BJ (cell line): ENCODE data around the gene CNPY4. TPM values are rescaled to one million over a fixed set of nuclear protein-coding genes. Genes with fewer than 3 reads are reported as not detected.

ENCODE experiments used
- CTCF ChIA-PET: fragments of 350-600 bp; formaldehyde crosslinking; extraction: SDS; loops from one replicate; lab custom pipeline; 2021; ENCODE audit warnings: antibody characterized with exemption, inconsistent platforms; lab: Yijun Ruan, JAX
- POLR2A ChIA-PET: fragments of 300-600 bp; sonication (Branson Sonifier 250); formaldehyde crosslinking; extraction: SDS; loops from one replicate; lab custom pipeline; 2021; ENCODE audit warnings: antibody characterized with exemption; lab: Charles Lee
- DNase-seq: peaks from one replicate; pipeline ENCODE4 v3.0.0-alpha.2; 2011; ENCODE audit warnings: low read depth
- H3K27me3 ChIP-seq: 2 replicates; pipeline ENCODE4 v1.6.0; 2011; ENCODE audit warnings: low read length; ENCODE audit not compliant: control insufficient read depth, insufficient read depth
- H3K36me3 ChIP-seq: 2 replicates; pipeline ENCODE4 v1.5.1; 2011; ENCODE audit warnings: low read length; ENCODE audit not compliant: control insufficient read depth, insufficient read depth
- H3K4me3 ChIP-seq: 2 replicates; pipeline ENCODE4 v1.5.1; 2011; ENCODE audit warnings: low read depth, mild to moderate bottlenecking, control low read depth, low read length
- polyA plus RNA-seq: library from polyadenylated mRNA; depleted of rRNA; stranded (reverse); fragments of >200 nt; gene quantifications from 2 replicates; pipeline ENCODE4 v1.2.3, GENCODE V29; 2011
- TF ChIP-seq, protein P1 (sequence below): IDR thresholded peaks from 2 replicates; pipeline ENCODE4 v1.5.1; 2011; ENCODE audit warnings: low read depth, mild to moderate bottlenecking, control low read depth, inconsistent platforms, low read length, moderate library complexity; ENCODE audit not compliant: insufficient read depth

The CNPY4 gene
- polyA plus RNA-seq, 1 experiment: 20.9 TPM

GRCh38 chr7:100102950-100103840 is 16.2 kb upstream of the CNPY4 start:
- Histone ChIP-seq H3K36me3 (peaks cover 29% of the 10 kb centered on the region), H3K4me3 (no peak overlapping the region), H3K27me3 (no peaks in the 10 kb centered on the region)
- TF ChIP-seq, protein P1, sequence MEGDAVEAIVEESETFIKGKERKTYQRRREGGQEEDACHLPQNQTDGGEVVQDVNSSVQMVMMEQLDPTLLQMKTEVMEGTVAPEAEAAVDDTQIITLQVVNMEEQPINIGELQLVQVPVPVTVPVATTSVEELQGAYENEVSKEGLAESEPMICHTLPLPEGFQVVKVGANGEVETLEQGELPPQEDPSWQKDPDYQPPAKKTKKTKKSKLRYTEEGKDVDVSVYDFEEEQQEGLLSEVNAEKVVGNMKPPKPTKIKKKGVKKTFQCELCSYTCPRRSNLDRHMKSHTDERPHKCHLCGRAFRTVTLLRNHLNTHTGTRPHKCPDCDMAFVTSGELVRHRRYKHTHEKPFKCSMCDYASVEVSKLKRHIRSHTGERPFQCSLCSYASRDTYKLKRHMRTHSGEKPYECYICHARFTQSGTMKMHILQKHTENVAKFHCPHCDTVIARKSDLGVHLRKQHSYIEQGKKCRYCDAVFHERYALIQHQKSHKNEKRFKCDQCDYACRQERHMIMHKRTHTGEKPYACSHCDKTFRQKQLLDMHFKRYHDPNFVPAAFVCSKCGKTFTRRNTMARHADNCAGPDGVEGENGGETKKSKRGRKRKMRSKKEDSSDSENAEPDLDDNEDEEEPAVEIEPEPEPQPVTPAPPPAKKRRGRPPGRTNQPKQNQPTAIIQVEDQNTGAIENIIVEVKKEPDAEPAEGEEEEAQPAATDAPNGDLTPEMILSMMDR: no peak
- peak; percentile 42 for DNase-seq
- POLR2A ChIA-PET: no interaction called here
- CTCF ChIA-PET: interaction anchor here (1.0 to 1.4 kb wide), 2 partner anchors 11 to 15 kb away, joined by 3 to 4 read pairs; partner anchors contain the start of gene COPS6

DNA sequence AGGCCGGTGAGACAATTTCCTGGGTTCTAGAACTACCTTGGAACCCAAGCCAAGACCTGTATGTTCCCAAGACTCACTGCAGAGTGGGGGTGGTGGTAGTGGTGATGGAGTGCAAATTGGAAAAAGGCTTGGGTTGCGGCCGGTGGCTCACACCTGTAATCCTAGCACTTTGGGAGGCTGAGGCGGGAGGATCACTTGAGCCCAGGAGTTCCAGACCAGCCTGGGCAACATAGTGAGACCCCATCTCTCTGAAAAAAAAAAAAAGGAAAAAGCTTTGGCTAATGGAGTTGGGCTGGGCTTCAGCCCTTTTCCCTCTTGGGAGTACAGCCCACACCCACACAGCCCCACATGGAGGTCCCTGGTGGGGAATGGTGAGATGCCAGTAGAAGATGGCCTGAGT is 13.9 kb upstream of the CNPY4 start:
- ChIA-PET POLR2A (no interaction called here), CTCF (no interaction called here)
- TF ChIP-seq, protein P1: no peak
- DNase-seq: no peak
- Histone ChIP-seq H3K27me3 (no peaks in the 10 kb centered on the region), H3K36me3 (peaks cover 25% of the 10 kb centered on the region), H3K4me3 (no peak overlapping the region)

- Histone ChIP-seq H3K27me3 (no peaks in the 10 kb centered on the region), H3K4me3 (no peak overlapping the region), H3K36me3 (peaks cover 29% of the 10 kb centered on the region)
- TF ChIP-seq, protein P1: no peak
- POLR2A ChIA-PET: no interaction called here
- CTCF ChIA-PET: no interaction called here
- DNase-seq: no peak
These were observed 12.8 kb upstream of the CNPY4 start for GRCh38 chr7:100106633-100107032.

DNA sequence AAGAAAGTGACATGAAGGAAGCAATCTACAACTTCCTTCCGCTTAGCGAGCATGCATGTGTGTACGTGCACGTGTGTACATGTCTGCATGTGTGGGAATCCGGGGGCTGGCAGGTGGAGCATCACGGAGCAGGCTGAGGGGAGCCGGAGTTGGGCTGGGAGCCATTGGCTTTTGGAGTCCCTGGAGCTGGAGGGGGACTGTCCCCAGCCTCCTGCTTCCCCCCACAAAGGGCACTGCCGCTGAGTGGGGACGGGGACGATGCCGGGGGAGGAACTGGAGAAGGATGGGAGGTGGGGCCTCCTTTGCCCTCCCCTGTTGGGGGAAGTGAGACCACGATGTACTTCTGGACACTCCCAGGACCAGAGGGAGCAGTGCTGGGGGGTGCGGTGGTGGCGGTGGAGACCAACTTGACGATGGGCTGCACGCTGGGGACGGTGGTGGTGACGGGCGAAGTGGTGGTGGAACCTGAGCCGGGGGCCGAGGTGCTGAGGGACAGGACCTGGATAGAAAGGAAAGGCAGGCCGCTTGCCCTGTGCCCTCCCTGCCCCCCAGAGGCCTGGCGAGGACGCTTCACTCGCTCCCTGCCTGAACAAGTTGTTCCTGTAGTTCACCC is 12.2 kb upstream of the CNPY4 start:
- POLR2A ChIA-PET: no interaction called here

DNA sequence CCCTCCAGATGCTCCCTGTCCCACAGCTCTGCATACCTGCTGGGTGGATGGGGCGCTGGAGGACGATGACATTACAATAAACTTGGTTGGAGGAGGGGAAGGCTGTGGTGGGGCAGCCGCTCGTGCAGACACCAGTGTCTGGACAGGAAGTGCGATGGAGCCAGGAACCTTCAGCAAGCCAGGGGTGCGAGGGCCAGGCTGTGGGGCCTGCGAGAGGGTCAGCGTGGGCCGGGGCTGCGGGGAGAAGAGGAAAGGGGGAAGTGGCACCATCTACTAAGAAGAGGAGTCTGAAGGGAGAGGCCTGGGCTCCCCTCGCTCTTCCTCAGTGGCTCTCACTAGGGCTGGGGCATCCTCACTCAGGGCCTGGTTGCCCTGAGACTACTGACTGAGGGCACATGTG is 11.5 kb upstream of the CNPY4 start:
- ChIA-PET POLR2A (no interaction called here), CTCF (no interaction called here)
- Histone ChIP-seq H3K27me3 (no peaks in the 10 kb centered on the region), H3K4me3 (no peak overlapping the region), H3K36me3 (peaks cover 38% of the 10 kb centered on the region)
- TF ChIP-seq, protein P1: no peak
- DNase-seq: no peak

More for the DNA sequence above, 12.2 kb upstream of the CNPY4 start:
- H3K36me3 ChIP-seq: peaks cover 33% of the 10 kb centered on the region
- CTCF ChIA-PET: no interaction called here
- TF ChIP-seq, protein P1: no peak
- DNase-seq: no peak
- H3K4me3 ChIP-seq: no peak overlapping the region
- no peaks in the 10 kb centered on the region for H3K27me3 ChIP-seq
